HG03439 (cell line): ENCODE data around the gene SURF1.
A peak's percentile ranks its signal among the peaks of the same experiment; 100 is the strongest.

Experiments used
- ATAC-seq: cut with Tn5 transposase; IDR thresholded peaks from one replicate; pipeline ENCODE4 v1.9.1; 2021; ENCODE audit warnings: mild to moderate bottlenecking, moderate library complexity; ENCODE audit not compliant: unreplicated experiment

SURF1 gene

GRCh38 chr9:133366435-133366834, 10.1 kb upstream of the SURF1 start:
- no peak for ATAC-seq

- ATAC-seq = no peak
These were observed 6.2 kb upstream of the SURF1 start for GRCh38 chr9:133362359-133363044.

- no peak for ATAC-seq
These were observed 5.3 kb upstream of the SURF1 start for GRCh38 chr9:133361507-133362092.

- no peak for ATAC-seq
These were observed 4.4 kb upstream of the SURF1 start for GRCh38 chr9:133360400-133361393.

GRCh38 chr9:133359399-133360175, 3.3 kb upstream of the SURF1 start:
- ATAC-seq = no peak

GRCh38 chr9:133357656-133358055, 1.4 kb upstream of the SURF1 start:
- ATAC-seq = no peak

- peak; percentile 27 for ATAC-seq
These were observed 368 bp downstream of the SURF1 start for GRCh38 chr9:133355881-133356357.

- ATAC-seq = no peak
These were observed 1.5 kb downstream of the SURF1 start for GRCh38 chr9:133354766-133355165.

GRCh38 chr9:133353548-133353947, 2.7 kb downstream of the SURF1 start:
- ATAC-seq = no peak

- no peak for ATAC-seq
These were observed 3.5 kb downstream of the SURF1 start for GRCh38 chr9:133352635-133353340.

GRCh38 chr9:133351908-133352634, 4.2 kb downstream of the SURF1 start:
- ATAC-seq = no peak

GRCh38 chr9:133351526-133351907, 4.8 kb downstream of the SURF1 start:
- no peak for ATAC-seq

- no peak for ATAC-seq
These were observed 6.2 kb downstream of the SURF1 start for GRCh38 chr9:133349965-133350616.

GRCh38 chr9:133348718-133349573, 7.3 kb downstream of the SURF1 start:
- no peak for ATAC-seq

- peak; percentile 79 for ATAC-seq
These were observed 8.1 kb downstream of the SURF1 start, which contains the start of the genes MED22 and RPL7A for GRCh38 chr9:133347985-133348717. Gene MED22, minus strand, starts transcription at chr9:133348131. Its CDS starts 1,469 bp downstream, at chr9:133346662. Gene RPL7A, plus strand, starts transcription at chr9:133348218. Its CDS starts 26 bp downstream, at chr9:133348244.

- ATAC-seq = peak; percentile 28
These were observed 8.7 kb downstream of the SURF1 start for GRCh38 chr9:133347515-133347984.
